ENCODE results near the gene ANKLE2.

ANKLE2 gene

GRCh38 chr12:132685400-132685799, 76.2 kb downstream of the ANKLE2 start:
- DNase-seq = no peak

GRCh38 chr12:132677492-132677891, 84.1 kb downstream of the ANKLE2 start:
- DNase-seq = no peak

GRCh38 chr12:132675757-132676432, 85.7 kb downstream of the ANKLE2 start:
- no peak for DNase-seq
